A549 (cell line): ENCODE results near the gene CRYZL1.

Experiments used
- BCL3 ChIP-seq: fragments of >200 bp; sonication (Bioruptor Twin); formaldehyde crosslinking; IDR thresholded peaks from 3 replicates; pipeline ENCODE4 v1.6.1; 2016
- CEBPB ChIP-seq, 2 experiments: fragments of >200 bp in 1 of 2; sonication (Bioruptor Twin) in 1 of 2; formaldehyde crosslinking in 1 of 2; IDR thresholded peaks; 2 replicates each; pipeline ENCODE4 v1.6.1; 2012 to 2016
- CHD4 ChIP-seq: fragments of 200-600 bp; sonication (generic); IDR thresholded peaks from 2 replicates; pipeline ENCODE4 v1.6.1; 2016; ENCODE audit warnings: antibody characterized with exemption, mild to moderate bottlenecking, borderline replicate concordance
- CTCF ChIP-seq: fragments of >200 bp; sonication (Bioruptor Twin); formaldehyde crosslinking; IDR thresholded peaks from 3 replicates; pipeline ENCODE4 v1.5.1; 2016
- E2F6 ChIP-seq: IDR thresholded peaks from 2 replicates; pipeline ENCODE4 v1.6.1; 2012; ENCODE audit warnings: low read depth, borderline replicate concordance
- JUNB ChIP-seq: fragments of >200 bp; sonication (Bioruptor Twin); formaldehyde crosslinking; IDR thresholded peaks from 2 replicates; pipeline ENCODE4 v1.6.1; 2016
- MAX ChIP-seq: IDR thresholded peaks from 2 replicates; pipeline ENCODE4 v1.6.1; 2012
- MYC ChIP-seq: IDR thresholded peaks from 2 replicates; pipeline ENCODE4 v1.6.1; 2012; ENCODE audit warnings: mild to moderate bottlenecking, inconsistent platforms, low read length, improper control_type of control experiment, borderline replicate concordance
- POLR2A ChIP-seq: IDR thresholded peaks from 2 replicates; pipeline ENCODE4 v1.6.1; 2012; ENCODE audit warnings: mild to moderate bottlenecking, low read length
- RFX5 ChIP-seq: fragments of 450-650 bp; IDR thresholded peaks from 2 replicates; pipeline ENCODE4 v1.7.1; 2014; ENCODE audit warnings: antibody characterized with exemption, mild to moderate bottlenecking, moderate library complexity
- SREBF2 ChIP-seq: fragments of 450-650 bp; IDR thresholded peaks from 2 replicates; pipeline ENCODE4 v1.6.1; 2014; ENCODE audit warnings: mild to moderate bottlenecking, moderate library complexity
- TF ChIP-seq, protein P1 (sequence below): fragments of 450-650 bp; IDR thresholded peaks from 2 replicates; pipeline ENCODE4 v1.6.1; 2014; ENCODE audit warnings: antibody characterized with exemption
- TF ChIP-seq, protein P2 (sequence below): fragments of 150-350 bp; IDR thresholded peaks from 2 replicates; pipeline ENCODE4 v1.6.1; 2014; ENCODE audit warnings: low read depth, mild to moderate bottlenecking, low read length

DNA sequence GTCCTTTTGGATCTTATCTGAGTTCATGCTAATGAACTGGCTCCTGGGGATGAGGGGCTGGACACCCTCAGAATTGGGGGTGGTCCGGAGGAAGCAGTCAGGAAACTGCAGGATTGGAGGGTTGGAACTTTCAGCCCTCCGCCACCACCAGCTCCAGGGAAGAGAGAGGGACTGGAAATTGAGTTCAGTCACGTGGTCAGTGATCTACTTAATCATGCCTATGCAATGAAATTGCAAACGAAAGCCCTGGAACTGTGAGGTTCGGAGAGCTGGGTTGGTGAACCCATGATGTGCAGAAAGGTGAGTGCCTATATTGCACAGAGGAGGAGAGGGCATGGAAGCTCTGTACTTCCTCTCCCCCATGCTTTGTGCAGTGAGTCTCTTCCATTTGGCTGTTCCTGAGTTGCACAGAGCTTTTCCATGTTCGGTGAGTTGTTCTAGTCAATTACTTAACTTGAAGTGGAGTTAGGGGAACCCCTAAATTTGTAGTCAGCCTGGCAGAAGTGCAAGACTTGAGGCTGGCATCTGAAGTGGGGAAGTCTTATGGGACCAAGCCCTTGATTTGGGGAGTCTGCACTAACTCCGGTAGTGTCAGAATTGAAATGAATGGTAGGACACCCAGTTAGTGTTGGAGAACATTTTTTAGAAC, 17.5 kb upstream of the CRYZL1 start:
- TF ChIP-seq CTCF, result no peak
- TF ChIP-seq SREBF2, result no peak
- TF ChIP-seq POLR2A, result no peak
- TF ChIP-seq, protein P1, sequence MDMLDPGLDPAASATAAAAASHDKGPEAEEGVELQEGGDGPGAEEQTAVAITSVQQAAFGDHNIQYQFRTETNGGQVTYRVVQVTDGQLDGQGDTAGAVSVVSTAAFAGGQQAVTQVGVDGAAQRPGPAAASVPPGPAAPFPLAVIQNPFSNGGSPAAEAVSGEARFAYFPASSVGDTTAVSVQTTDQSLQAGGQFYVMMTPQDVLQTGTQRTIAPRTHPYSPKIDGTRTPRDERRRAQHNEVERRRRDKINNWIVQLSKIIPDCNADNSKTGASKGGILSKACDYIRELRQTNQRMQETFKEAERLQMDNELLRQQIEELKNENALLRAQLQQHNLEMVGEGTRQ, result no peak
- TF ChIP-seq CHD4, result no peak
- TF ChIP-seq BCL3, result no peak
- TF ChIP-seq, protein P2, sequence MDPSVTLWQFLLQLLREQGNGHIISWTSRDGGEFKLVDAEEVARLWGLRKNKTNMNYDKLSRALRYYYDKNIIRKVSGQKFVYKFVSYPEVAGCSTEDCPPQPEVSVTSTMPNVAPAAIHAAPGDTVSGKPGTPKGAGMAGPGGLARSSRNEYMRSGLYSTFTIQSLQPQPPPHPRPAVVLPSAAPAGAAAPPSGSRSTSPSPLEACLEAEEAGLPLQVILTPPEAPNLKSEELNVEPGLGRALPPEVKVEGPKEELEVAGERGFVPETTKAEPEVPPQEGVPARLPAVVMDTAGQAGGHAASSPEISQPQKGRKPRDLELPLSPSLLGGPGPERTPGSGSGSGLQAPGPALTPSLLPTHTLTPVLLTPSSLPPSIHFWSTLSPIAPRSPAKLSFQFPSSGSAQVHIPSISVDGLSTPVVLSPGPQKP, result no peak
- TF ChIP-seq RFX5, result no peak
- TF ChIP-seq JUNB, result no peak
- no peak for TF ChIP-seq MYC
- TF ChIP-seq CEBPB (IDR thresholded peaks at IDR 0.05), result no peak
- no peak for TF ChIP-seq E2F6
- TF ChIP-seq MAX, result no peak
